Ishikawa (cell line): ENCODE data around the gene MCM9.

ENCODE experiments used
- CEBPB ChIP-seq: IDR thresholded peaks from 2 replicates; pipeline ENCODE4 v1.6.1; 2012
- CREB1 ChIP-seq: IDR thresholded peaks from 2 replicates; pipeline ENCODE4 v1.6.1; 2012; ENCODE audit warnings: low read depth
- EGR1 ChIP-seq: IDR thresholded peaks from 2 replicates; pipeline ENCODE4 v1.6.1; 2012
- EP300 ChIP-seq: IDR thresholded peaks from 2 replicates; pipeline ENCODE4 v1.6.1; 2012; ENCODE audit warnings: borderline replicate concordance
- FOXM1 ChIP-seq: IDR thresholded peaks from 2 replicates; pipeline ENCODE4 v1.6.1; 2012; ENCODE audit warnings: low read depth, borderline replicate concordance
- NFIC ChIP-seq: IDR thresholded peaks from 2 replicates; pipeline ENCODE4 v1.6.1; 2012
- RAD21 ChIP-seq: IDR thresholded peaks from 2 replicates; pipeline ENCODE4 v1.6.1; 2012; ENCODE audit warnings: low read depth
- REST ChIP-seq: IDR thresholded peaks from 2 replicates; pipeline ENCODE4 v1.6.1; 2012; ENCODE audit warnings: low read depth, mild to moderate bottlenecking
- TAF1 ChIP-seq: IDR thresholded peaks from 2 replicates; pipeline ENCODE4 v1.6.1; 2012; ENCODE audit warnings: low read depth, mild to moderate bottlenecking
- TCF12 ChIP-seq: IDR thresholded peaks from 2 replicates; pipeline ENCODE4 v1.6.1; 2012; ENCODE audit warnings: low read depth
- TEAD4 ChIP-seq: IDR thresholded peaks from 2 replicates; pipeline ENCODE4 v1.6.1; 2012
- YY1 ChIP-seq: IDR thresholded peaks from 2 replicates; pipeline ENCODE4 v1.6.1; 2012; ENCODE audit warnings: low read depth
- ZBTB7A ChIP-seq: IDR thresholded peaks from 2 replicates; pipeline ENCODE4 v1.6.1; 2012; ENCODE audit warnings: low read depth
- TF ChIP-seq, protein P1 (sequence below): IDR thresholded peaks from 2 replicates; pipeline ENCODE4 v1.6.1; 2012
- TF ChIP-seq, protein P2 (sequence below): IDR thresholded peaks from 2 replicates; pipeline ENCODE4 v1.6.1; 2012

The MCM9 gene

GRCh38 chr6:118804091-118804490, 130.9 kb downstream of the MCM9 start:
- TF ChIP-seq EP300 (no peak), TEAD4 (no peak), ZBTB7A (no peak)
- TF ChIP-seq, protein P1, sequence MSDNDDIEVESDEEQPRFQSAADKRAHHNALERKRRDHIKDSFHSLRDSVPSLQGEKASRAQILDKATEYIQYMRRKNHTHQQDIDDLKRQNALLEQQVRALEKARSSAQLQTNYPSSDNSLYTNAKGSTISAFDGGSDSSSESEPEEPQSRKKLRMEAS, result no peak

- TF ChIP-seq EGR1 (no peak), RAD21 (no peak), YY1 (no peak), EP300 (no peak), TAF1 (no peak), CREB1 (no peak), NFIC (no peak), ZBTB7A (no peak), TCF12 (no peak), TEAD4 (no peak), FOXM1 (no peak), REST (no peak), CEBPB (no peak)
- TF ChIP-seq, protein P2, sequence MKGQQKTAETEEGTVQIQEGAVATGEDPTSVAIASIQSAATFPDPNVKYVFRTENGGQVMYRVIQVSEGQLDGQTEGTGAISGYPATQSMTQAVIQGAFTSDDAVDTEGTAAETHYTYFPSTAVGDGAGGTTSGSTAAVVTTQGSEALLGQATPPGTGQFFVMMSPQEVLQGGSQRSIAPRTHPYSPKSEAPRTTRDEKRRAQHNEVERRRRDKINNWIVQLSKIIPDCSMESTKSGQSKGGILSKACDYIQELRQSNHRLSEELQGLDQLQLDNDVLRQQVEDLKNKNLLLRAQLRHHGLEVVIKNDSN, result no peak
- TF ChIP-seq, protein P1, result no peak
Observed at GRCh38 chr6:118801257-118801656, 133.7 kb downstream of the MCM9 start.

GRCh38 chr6:118800394-118801071, 134.4 kb downstream of the MCM9 start:
- TF ChIP-seq EGR1, result no peak
- TF ChIP-seq RAD21, result peak; percentile 64

DNA sequence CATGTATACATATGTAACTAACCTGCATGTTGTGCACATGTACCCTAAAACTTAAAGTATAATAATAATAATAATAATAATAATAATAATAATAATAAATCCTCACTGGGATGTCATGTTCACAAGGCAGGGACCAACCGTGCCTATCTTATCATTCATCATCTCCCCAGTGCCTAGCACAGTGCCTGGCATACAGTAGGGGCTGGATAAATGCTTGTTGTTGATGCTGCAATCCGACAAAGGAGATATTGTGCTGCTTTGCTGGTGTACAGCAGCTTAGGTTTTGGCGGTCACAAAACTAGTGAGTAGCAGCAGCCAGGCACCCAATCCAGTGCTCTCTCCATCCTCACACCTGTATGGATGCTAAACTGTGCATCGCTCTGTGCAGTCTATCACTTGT, 135.1 kb downstream of the MCM9 start:
- TF ChIP-seq CEBPB, result no peak
- TF ChIP-seq EP300, result no peak
- no peak for TF ChIP-seq EGR1
- TF ChIP-seq, protein P2, result no peak
- TF ChIP-seq TAF1, result no peak
- no peak for TF ChIP-seq TCF12
- no peak for TF ChIP-seq ZBTB7A

GRCh38 chr6:118791499-118791898, 143.5 kb downstream of the MCM9 start:
- TF ChIP-seq EGR1, result no peak

GRCh38 chr6:118789954-118790353, 145.0 kb downstream of the MCM9 start:
- no peak for TF ChIP-seq FOXM1
- TF ChIP-seq, protein P1, result no peak
- no peak for TF ChIP-seq TAF1
- TF ChIP-seq NFIC, result no peak
- no peak for TF ChIP-seq EP300
- no peak for TF ChIP-seq REST
- no peak for TF ChIP-seq RAD21
- no peak for TF ChIP-seq CEBPB
- no peak for TF ChIP-seq YY1
- no peak for TF ChIP-seq TCF12
- TF ChIP-seq, protein P2, result no peak
- TF ChIP-seq EGR1, result no peak
- TF ChIP-seq CREB1, result no peak
- TF ChIP-seq ZBTB7A, result no peak
- no peak for TF ChIP-seq TEAD4
